HEK293 (cell line): Measurements from ENCODE around the gene CKLF.

Experiments
- CTCF ChIA-PET: fragments of 350-600 bp; formaldehyde crosslinking; extraction: SDS; loops from one replicate; lab custom pipeline; 2021; ENCODE audit warnings: antibody characterized with exemption; lab: Yijun Ruan, JAX
- POLR2A ChIA-PET: fragments of 300-600 bp; formaldehyde crosslinking; extraction: SDS; loops from one replicate; lab custom pipeline; 2020; ENCODE audit warnings: antibody characterized with exemption, inconsistent platforms; lab: Yijun Ruan, JAX
- H3K27ac ChIP-seq: fragments of 200-500 bp; sonication (Bioruptor generic); 2 replicates; pipeline ENCODE4 v1.5.1; 2014; ENCODE audit warnings: low read depth, low read length, control low read depth, inconsistent platforms; ENCODE audit errors: extremely low read depth
- H3K36me3 ChIP-seq, 2 experiments: fragments of 200-500 bp in 1 of 2; sonication (Bioruptor generic) in 1 of 2; 1 replicate in 1 of 2; 2 replicates in 1 of 2; pipeline ENCODE4 v1.5.1; 2014 to 2017; ENCODE audit warnings: inconsistent platforms in 2 of 2, low read length in 2 of 2; ENCODE audit not compliant: control insufficient read depth in 2 of 2, insufficient read depth in 1 of 2
- H3K4me1 ChIP-seq: fragments of 200-500 bp; sonication (Bioruptor generic); 2 replicates; pipeline ENCODE4 v1.5.1; 2014; ENCODE audit warnings: mild to moderate bottlenecking, low read length, inconsistent platforms; ENCODE audit not compliant: control insufficient read depth, insufficient read depth
- H3K4me3 ChIP-seq: 2 replicates; pipeline ENCODE4 v1.5.1; 2011; ENCODE audit warnings: low read depth, mild to moderate bottlenecking, control low read depth, low read length, moderate library complexity
- H3K9me3 ChIP-seq: fragments of 200-500 bp; sonication (Bioruptor generic); 2 replicates; pipeline ENCODE4 v1.5.1; 2014; ENCODE audit warnings: low read depth, low read length, inconsistent platforms; ENCODE audit not compliant: control insufficient read depth, insufficient read depth
- BCL11B ChIP-seq: fragments of 450-650 bp; formaldehyde crosslinking; IDR thresholded peaks from 2 replicates; pipeline ENCODE4 v1.5.1; 2016; ENCODE audit warnings: low read depth, missing biosample characterization, missing genetic modification characterization
- GFI1B ChIP-seq: fragments of 450-650 bp; formaldehyde crosslinking; IDR thresholded peaks from 2 replicates; pipeline ENCODE4 v1.5.1; 2016; ENCODE audit warnings: missing biosample characterization, missing genetic modification characterization
- INSM2 ChIP-seq: fragments of 450-650 bp; formaldehyde crosslinking; IDR thresholded peaks from 2 replicates; pipeline ENCODE4 v1.5.1; 2016; ENCODE audit warnings: missing biosample characterization, missing genetic modification characterization
- MEIS1 ChIP-seq: sonication (generic); formaldehyde crosslinking; IDR thresholded peaks from 2 replicates; pipeline ENCODE4 v1.8.1; 2022; ENCODE audit warnings: missing genetic modification reagents, mild to moderate bottlenecking, borderline replicate concordance
- PBX3 ChIP-seq: sonication (generic); formaldehyde crosslinking; IDR thresholded peaks from 2 replicates; pipeline ENCODE4 v1.8.1; 2022; ENCODE audit warnings: mild to moderate bottlenecking, moderate library complexity, missing genetic modification reagents
- SCRT1 ChIP-seq: fragments of 450-650 bp; formaldehyde crosslinking; IDR thresholded peaks from 2 replicates; pipeline ENCODE4 v1.5.1; 2016; ENCODE audit warnings: missing biosample characterization, missing genetic modification characterization, borderline replicate concordance
- SETDB1 ChIP-seq: IDR thresholded peaks from one replicate; pipeline ENCODE4 v1.6.1; 2017; ENCODE audit warnings: mild to moderate bottlenecking, low read length, moderate library complexity, mixed read lengths; ENCODE audit not compliant: insufficient read length
- YY1 ChIP-seq: fragments of 450-650 bp; formaldehyde crosslinking; IDR thresholded peaks from 2 replicates; pipeline ENCODE4 v1.5.1; 2018; ENCODE audit warnings: missing biosample characterization, missing genetic modification characterization
- ZBTB49 ChIP-seq: fragments of 450-650 bp; formaldehyde crosslinking; IDR thresholded peaks from 2 replicates; pipeline ENCODE4 v1.5.1; 2016; ENCODE audit warnings: missing biosample characterization, missing genetic modification characterization, low read depth
- ZBTB7A ChIP-seq: fragments of 450-650 bp; formaldehyde crosslinking; IDR thresholded peaks from 2 replicates; pipeline ENCODE4 v1.5.1; 2016; ENCODE audit warnings: low read depth, missing biosample characterization, missing genetic modification characterization
- ZFHX2 ChIP-seq: fragments of 450-650 bp; formaldehyde crosslinking; conservative IDR thresholded peaks from 2 replicates; pipeline ENCODE4 v1.5.1; 2016; ENCODE audit warnings: missing biosample characterization, missing genetic modification characterization
- ZFP41 ChIP-seq: fragments of 450-650 bp; formaldehyde crosslinking; IDR thresholded peaks from 2 replicates; pipeline ENCODE4 v1.5.1; 2016; ENCODE audit warnings: missing biosample characterization, missing genetic modification characterization, borderline replicate concordance
- ZNF148 ChIP-seq: fragments of 450-650 bp; formaldehyde crosslinking; IDR thresholded peaks from 2 replicates; pipeline ENCODE4 v1.5.0; 2017; ENCODE audit warnings: missing biosample characterization, missing genetic modification characterization, borderline replicate concordance
- ZNF155 ChIP-seq: fragments of 450-650 bp; formaldehyde crosslinking; IDR thresholded peaks from 2 replicates; pipeline ENCODE4 v1.5.1; 2016; ENCODE audit warnings: missing biosample characterization, missing genetic modification characterization
- ZNF184 ChIP-seq: fragments of 450-650 bp; IDR thresholded peaks from 2 replicates; pipeline ENCODE4 v1.5.1; 2018; ENCODE audit warnings: missing biosample characterization, mild to moderate bottlenecking, missing genetic modification characterization
- ZNF214 ChIP-seq: fragments of 450-650 bp; formaldehyde crosslinking; IDR thresholded peaks from 2 replicates; pipeline ENCODE4 v1.5.1; 2017; ENCODE audit warnings: missing biosample characterization, mild to moderate bottlenecking, missing genetic modification characterization, borderline replicate concordance
- ZNF24 ChIP-seq: fragments of 450-650 bp; formaldehyde crosslinking; IDR thresholded peaks from 2 replicates; pipeline ENCODE4 v1.5.1; 2016; ENCODE audit warnings: missing biosample characterization, missing genetic modification characterization
- ZNF341 ChIP-seq: fragments of 450-650 bp; formaldehyde crosslinking; IDR thresholded peaks from 2 replicates; pipeline ENCODE4; 2016; ENCODE audit warnings: low read depth, missing biosample characterization, missing genetic modification characterization
- ZNF580 ChIP-seq: fragments of 450-650 bp; formaldehyde crosslinking; IDR thresholded peaks from 2 replicates; pipeline ENCODE4 v1.5.1; 2016; ENCODE audit warnings: missing biosample characterization, missing genetic modification characterization
- ZNF600 ChIP-seq: fragments of 450-650 bp; formaldehyde crosslinking; IDR thresholded peaks from 2 replicates; pipeline ENCODE4 v1.5.1; 2016; ENCODE audit warnings: missing biosample characterization, missing genetic modification characterization
- ZNF626 ChIP-seq: fragments of 450-650 bp; sonication (Bioruptor Pico); formaldehyde crosslinking; IDR thresholded peaks from 2 replicates; pipeline ENCODE4 v1.5.1; 2018; ENCODE audit warnings: missing biosample characterization, missing genetic modification characterization, inconsistent platforms
- ZNF629 ChIP-seq: fragments of 450-650 bp; formaldehyde crosslinking; IDR thresholded peaks from 2 replicates; pipeline ENCODE4 v1.5.1; 2017; ENCODE audit warnings: missing biosample characterization, missing genetic modification characterization
- ZNF654 ChIP-seq: fragments of 450-650 bp; formaldehyde crosslinking; IDR thresholded peaks from 2 replicates; pipeline ENCODE4 v1.5.1; 2016; ENCODE audit warnings: low read depth, missing biosample characterization, missing genetic modification characterization
- ZNF747 ChIP-seq: fragments of 450-650 bp; formaldehyde crosslinking; IDR thresholded peaks from 2 replicates; pipeline ENCODE4 v1.5.1; 2016; ENCODE audit warnings: missing biosample characterization, missing genetic modification characterization
- ZNF777 ChIP-seq: fragments of 450-650 bp; formaldehyde crosslinking; IDR thresholded peaks from 2 replicates; pipeline ENCODE4 v1.5.1; 2017; ENCODE audit warnings: missing biosample characterization, missing genetic modification characterization, borderline replicate concordance
- ZSCAN4 ChIP-seq: fragments of 450-650 bp; formaldehyde crosslinking; IDR thresholded peaks from 2 replicates; pipeline ENCODE4 v1.5.1; 2017; ENCODE audit warnings: missing biosample characterization, missing genetic modification characterization

CKLF gene

GRCh38 chr16:66542396-66542795, 10.0 kb upstream of the CKLF start (continued):
- TF ChIP-seq ZNF148 (tag by site-specific recombination) (no peak), BCL11B (tag by site-specific recombination) (no peak), SETDB1 (no peak), ZNF580 (tag by site-specific recombination) (no peak), ZNF184 (tag by site-specific recombination) (no peak), ZNF654 (no peak), ZNF155 (no peak), ZNF600 (tag by site-specific recombination) (no peak), ZNF629 (no peak), ZSCAN4 (tag by site-specific recombination) (no peak), ZNF626 (no peak)

GRCh38 chr16:66543541-66543940, 8.8 kb upstream of the CKLF start:
- Histone ChIP-seq H3K4me1 (no peaks in the 10 kb centered on the region), H3K27ac (no peak overlapping the region), H3K9me3 (no peaks in the 10 kb centered on the region)
- TF ChIP-seq ZNF341 (tag by site-specific recombination) (no peak), GFI1B (tag by site-specific recombination) (no peak), INSM2 (tag by site-specific recombination) (no peak), ZNF24 (no peak), ZNF214 (tag by site-specific recombination) (no peak), ZBTB49 (tag by site-specific recombination) (no peak), PBX3 (CRISPR knock-in tag) (no peak), ZSCAN4 (tag by site-specific recombination) (no peak), ZFHX2 (no peak), MEIS1 (no peak), ZNF747 (tag by site-specific recombination) (no peak), YY1 (no peak), ZBTB7A (no peak), SETDB1 (no peak), ZNF155 (no peak), ZFP41 (tag by site-specific recombination) (no peak), SCRT1 (no peak), ZNF777 (tag by site-specific recombination) (no peak), ZNF626 (no peak)
- TF ChIP-seq, all 188 proteins: peak for 0
- ChIA-PET POLR2A (interaction anchor here (1.1 kb wide), 1 partner anchor 9 kb away, joined by 6 read pairs; the partner anchor contains the start of gene CKLF), CTCF (interaction anchor here (0.5 kb wide), 1 partner anchor 138 kb away, joined by 4 read pairs; no protein-coding TSS in a partner anchor)
- no peak overlapping the region for H3K4me3 ChIP-seq
- H3K36me3 ChIP-seq = peaks cover 3 to 21% of the 10 kb centered on the region in 2 experiments; a peak in 2 of 3 replicates
